H9 (cell line): ENCODE results near the gene LCE6A. TPM values are rescaled to one million over a fixed set of nuclear protein-coding genes. Genes with fewer than 3 reads are reported as not detected.

ENCODE experiments used
- DNase-seq: peaks from one replicate; pipeline ENCODE4 v3.0.0-alpha.2; 2017
- H2AFZ ChIP-seq: one replicate; pipeline ENCODE4 v1.6.1; 2013; ENCODE audit warnings: mild to moderate bottlenecking, low read length, control low read depth, moderate library complexity
- H2AK5ac ChIP-seq: 2 replicates; pipeline ENCODE4 v1.6.1; 2013; ENCODE audit warnings: low read length, control low read depth, mixed read lengths; ENCODE audit not compliant: insufficient read length
- H2BK120ac ChIP-seq: one replicate; pipeline ENCODE4 v1.6.1; 2013; ENCODE audit warnings: low read depth, mild to moderate bottlenecking, low read length, control low read depth, inconsistent platforms; ENCODE audit not compliant: poor library complexity, severe bottlenecking
- H2BK12ac ChIP-seq: 2 replicates; pipeline ENCODE4 v1.6.1; 2013; ENCODE audit warnings: low read length, control low read depth, mixed read lengths, low read depth; ENCODE audit not compliant: insufficient read length
- H2BK15ac ChIP-seq: 2 replicates; pipeline ENCODE4 v1.6.1; 2013; ENCODE audit warnings: low read depth, low read length, control low read depth
- H2BK20ac ChIP-seq: one replicate; pipeline ENCODE4 v1.6.1; 2013; ENCODE audit warnings: low read depth, mild to moderate bottlenecking, low read length, control low read depth, inconsistent platforms; ENCODE audit not compliant: poor library complexity, severe bottlenecking
- H2BK5ac ChIP-seq: 2 replicates; pipeline ENCODE4 v1.6.1; 2013; ENCODE audit warnings: low read length, control low read depth, mixed read lengths; ENCODE audit not compliant: insufficient read length
- H3K14ac ChIP-seq: 2 replicates; pipeline ENCODE4 v1.6.1; 2013; ENCODE audit warnings: low read length, control low read depth; ENCODE audit not compliant: insufficient read depth
- H3K18ac ChIP-seq: 2 replicates; pipeline ENCODE4 v1.6.1; 2013; ENCODE audit warnings: low read depth, mild to moderate bottlenecking, mixed read lengths, low read length, control low read depth; ENCODE audit not compliant: insufficient read length
- H3K23ac ChIP-seq: 2 replicates; pipeline ENCODE4 v1.6.1; 2013; ENCODE audit warnings: low read length, control low read depth, mixed read lengths, low read depth; ENCODE audit not compliant: insufficient read length
- H3K23me2 ChIP-seq: 2 replicates; pipeline ENCODE4 v1.6.1; 2013; ENCODE audit warnings: low read depth, mild to moderate bottlenecking, mixed read lengths, low read length, control low read depth; ENCODE audit not compliant: insufficient read length, poor library complexity, severe bottlenecking
- H3K27ac ChIP-seq: 2 replicates; pipeline ENCODE4 v1.5.1; 2013; ENCODE audit warnings: low read length, control low read depth, mixed read lengths, low read depth; ENCODE audit not compliant: insufficient read length
- H3K27me3 ChIP-seq: 2 replicates; pipeline ENCODE4 v1.6.1; 2013; ENCODE audit warnings: low read length, control low read depth, inconsistent platforms; ENCODE audit not compliant: insufficient read depth
- H3K4ac ChIP-seq: 2 replicates; pipeline ENCODE4 v1.6.1; 2013; ENCODE audit warnings: low read depth, mild to moderate bottlenecking, control low read depth, inconsistent platforms, low read length, moderate library complexity
- H3K4me1 ChIP-seq: 2 replicates; pipeline ENCODE4 v1.6.1; 2013; ENCODE audit warnings: low read length, control low read depth, inconsistent platforms; ENCODE audit not compliant: insufficient read depth
- H3K4me2 ChIP-seq: 2 replicates; pipeline ENCODE4 v1.6.1; 2013; ENCODE audit warnings: low read length, control low read depth, mixed read lengths; ENCODE audit not compliant: insufficient read length, insufficient read depth
- H3K56ac ChIP-seq: 2 replicates; pipeline ENCODE4 v1.6.1; 2013; ENCODE audit warnings: low read depth, mild to moderate bottlenecking, mixed read lengths, low read length, control low read depth; ENCODE audit not compliant: insufficient read length
- H3K79me1 ChIP-seq: 2 replicates; pipeline ENCODE4 v1.6.1; 2013; ENCODE audit warnings: low read depth, mild to moderate bottlenecking, moderate library complexity, low read length, control low read depth, inconsistent platforms; ENCODE audit not compliant: insufficient read depth, poor library complexity, severe bottlenecking
- H3K79me2 ChIP-seq: 2 replicates; pipeline ENCODE4 v1.6.1; 2013; ENCODE audit warnings: low read length, control low read depth, inconsistent platforms; ENCODE audit not compliant: insufficient read depth
- H3K9ac ChIP-seq: 2 replicates; pipeline ENCODE4 v1.6.1; 2013; ENCODE audit warnings: low read length, control low read depth, mixed read lengths; ENCODE audit not compliant: insufficient read length; ENCODE audit errors: extremely low read depth
- H3K9me3 ChIP-seq: one replicate; pipeline ENCODE4 v1.6.1; 2013; ENCODE audit warnings: low read depth, low read length, inconsistent platforms; ENCODE audit not compliant: control insufficient read depth
- H3T11ph ChIP-seq: one replicate; pipeline ENCODE4 v1.6.1; 2013; ENCODE audit warnings: mild to moderate bottlenecking, low read length, control low read depth, inconsistent platforms
- H4K20me1 ChIP-seq: one replicate; pipeline ENCODE4 v1.6.1; 2013; ENCODE audit not compliant: control insufficient read depth, insufficient read length, insufficient read depth
- H4K5ac ChIP-seq: 2 replicates; pipeline ENCODE4 v1.6.1; 2013; ENCODE audit warnings: low read depth, mild to moderate bottlenecking, mixed read lengths, low read length, control low read depth; ENCODE audit not compliant: insufficient read length
- H4K8ac ChIP-seq: replicated peaks from 2 replicates; pipeline ENCODE4 v1.6.1; 2013; ENCODE audit warnings: low read length, control low read depth, mixed read lengths, low read depth; ENCODE audit not compliant: insufficient read length
- H4K91ac ChIP-seq: 2 replicates; pipeline ENCODE4 v1.6.1; 2013; ENCODE audit warnings: low read depth, mild to moderate bottlenecking, moderate library complexity, mixed read lengths, low read length, control low read depth; ENCODE audit not compliant: insufficient read length
- H3K27ac Mint-ChIP-seq, 3 experiments: 2 replicates in 2 of 3; 3 replicates in 1 of 3; pipeline ENCODE4 v1.8.0; 2020 to 2021; ENCODE audit warnings: mixed read lengths in 3 of 3, mild to moderate bottlenecking in 1 of 3, moderate library complexity in 1 of 3
- H3K27me3 Mint-ChIP-seq: 2 replicates; pipeline ENCODE4 v1.8.0; 2021; ENCODE audit warnings: low read depth, mild to moderate bottlenecking, moderate library complexity, mixed read lengths
- H3K36me3 Mint-ChIP-seq, 3 experiments: 2 replicates in 2 of 3; 3 replicates in 1 of 3; pipeline ENCODE4 v1.8.0; 2020 to 2021; ENCODE audit warnings: low read depth in 3 of 3, mixed read lengths in 3 of 3; ENCODE audit not compliant: insufficient read depth in 1 of 3
- H3K4me1 Mint-ChIP-seq, 2 experiments: 2 replicates each; pipeline ENCODE4 v1.8.0; 2020; ENCODE audit warnings: mixed read lengths in 2 of 2
- H3K4me3 Mint-ChIP-seq, 2 experiments: 2 replicates in 1 of 2; 3 replicates in 1 of 2; pipeline ENCODE4 v1.8.0; 2020 to 2021; ENCODE audit warnings: mild to moderate bottlenecking in 2 of 2, mixed read lengths in 2 of 2, moderate library complexity in 1 of 2
- H3K9me3 Mint-ChIP-seq, 2 experiments: 2 replicates in 1 of 2; 3 replicates in 1 of 2; pipeline ENCODE4 v1.8.0; 2020; ENCODE audit warnings: mild to moderate bottlenecking in 2 of 2, mixed read lengths in 2 of 2, moderate library complexity in 1 of 2
- CTCF ChIP-seq: fragments of 200-600 bp; sonication (generic); conservative IDR thresholded peaks from 3 replicates; pipeline ENCODE4 v1.8.0; 2021; ENCODE audit warnings: antibody characterized with exemption, mild to moderate bottlenecking
- WGBS: extraction: QIAGEN DNeasy Blood & Tissue Kit; methylation state at CpG from one replicate; pipeline ENCODE4 v1.1.7; 2013; ENCODE audit warnings: missing lambda C conversion rate, low lambda C conversion rate, mixed read lengths; ENCODE audit not compliant: insufficient read length; ENCODE audit errors: extremely low coverage; 5-methylcytosine and 5-hydroxymethylcytosine counted together
- total RNA-seq: library from RNA; stranded (reverse); gene quantifications from 2 replicates; pipeline ENCODE4 v1.2.1, GENCODE V29; 2021

The LCE6A gene
- total RNA-seq, 1 experiment from 2014 or later: not detected

GRCh38 chr1:152880316-152880715 lies 37.7 kb downstream of the LCE6A start:
- Histone ChIP-seq H3T11ph (no peak overlapping the region), H3K56ac (no peak overlapping the region), H2BK15ac (no peak overlapping the region), H2AK5ac (no peak overlapping the region), H3K23ac (no peak overlapping the region), H4K91ac (no peak overlapping the region), H3K18ac (no peak overlapping the region), H2AFZ (no peak overlapping the region), H3K9ac (no peak overlapping the region), H3K23me2 (no peaks in the 10 kb centered on the region), H4K5ac (no peak overlapping the region), H3K79me2 (no peaks in the 10 kb centered on the region), H3K4me1 (no peaks in the 10 kb centered on the region), H4K8ac (no peak overlapping the region), H3K27me3 (no peaks in the 10 kb centered on the region), H2BK120ac (no peak overlapping the region), H3K27ac (no peak overlapping the region), H3K14ac (no peak overlapping the region), H2BK20ac (no peak overlapping the region), H2BK12ac (no peak overlapping the region), H3K9me3 (no peaks in the 10 kb centered on the region), H3K79me1 (no peaks in the 10 kb centered on the region), H2BK5ac (no peak overlapping the region), H4K20me1 (no peaks in the 10 kb centered on the region), H3K4me2 (no peak overlapping the region), H3K4ac (no peak overlapping the region)
- Mint-ChIP-seq H3K27ac (no peak overlapping the region), H3K4me1 (no peaks in the 10 kb centered on the region), H3K4me3 (no peak overlapping the region), H3K36me3 (peaks cover 7 to 22% (median 8%) of the 10 kb centered on the region in 3 experiments; a peak in 5 of 7 replicates), H3K9me3 (peaks cover 75 to 83% of the 10 kb centered on the region in 2 experiments), H3K27me3 (peaks cover 2% of the 10 kb centered on the region; the same call in 1 of the 2 replicates)
- no CpG with 5 or more reads among the region's 4 CpGs for WGBS
- no peak for TF ChIP-seq CTCF
- DNase-seq: no peak
